ENCODE measurements around the gene ACIN1.

DNA sequence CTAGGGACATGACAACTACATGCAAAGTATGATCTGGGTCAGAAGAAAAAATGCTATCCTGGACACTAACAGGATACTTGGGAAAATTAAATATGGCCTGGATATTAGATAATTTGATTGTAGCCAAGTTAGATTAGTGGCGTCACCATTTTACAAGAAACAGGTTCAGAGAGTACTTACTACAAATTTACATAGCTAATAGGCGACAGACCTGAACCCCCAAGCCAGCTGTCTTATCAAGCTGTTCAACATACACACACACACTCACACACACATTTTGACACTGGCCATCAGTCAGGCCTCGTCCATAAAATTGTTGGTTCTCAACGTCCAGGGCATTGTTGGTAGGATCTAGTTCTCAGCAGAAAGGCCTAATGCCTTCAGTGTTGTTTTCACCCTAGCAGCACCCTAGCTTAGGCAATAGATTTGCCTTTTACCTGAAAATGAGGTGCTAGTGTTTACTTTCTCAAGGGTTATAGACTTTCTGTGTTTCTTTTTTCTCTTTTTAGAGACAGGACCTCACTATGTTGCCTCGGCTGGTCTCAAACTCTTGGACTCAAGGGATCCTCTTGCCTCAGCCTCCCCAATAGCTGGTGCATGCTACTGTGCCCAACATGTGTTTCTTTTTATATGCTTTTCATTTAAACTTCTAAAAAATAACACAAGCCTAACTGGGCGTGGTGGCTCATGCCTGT lies 81.7 kb downstream of the ACIN1 start:
- TF ChIP-seq, protein P1, sequence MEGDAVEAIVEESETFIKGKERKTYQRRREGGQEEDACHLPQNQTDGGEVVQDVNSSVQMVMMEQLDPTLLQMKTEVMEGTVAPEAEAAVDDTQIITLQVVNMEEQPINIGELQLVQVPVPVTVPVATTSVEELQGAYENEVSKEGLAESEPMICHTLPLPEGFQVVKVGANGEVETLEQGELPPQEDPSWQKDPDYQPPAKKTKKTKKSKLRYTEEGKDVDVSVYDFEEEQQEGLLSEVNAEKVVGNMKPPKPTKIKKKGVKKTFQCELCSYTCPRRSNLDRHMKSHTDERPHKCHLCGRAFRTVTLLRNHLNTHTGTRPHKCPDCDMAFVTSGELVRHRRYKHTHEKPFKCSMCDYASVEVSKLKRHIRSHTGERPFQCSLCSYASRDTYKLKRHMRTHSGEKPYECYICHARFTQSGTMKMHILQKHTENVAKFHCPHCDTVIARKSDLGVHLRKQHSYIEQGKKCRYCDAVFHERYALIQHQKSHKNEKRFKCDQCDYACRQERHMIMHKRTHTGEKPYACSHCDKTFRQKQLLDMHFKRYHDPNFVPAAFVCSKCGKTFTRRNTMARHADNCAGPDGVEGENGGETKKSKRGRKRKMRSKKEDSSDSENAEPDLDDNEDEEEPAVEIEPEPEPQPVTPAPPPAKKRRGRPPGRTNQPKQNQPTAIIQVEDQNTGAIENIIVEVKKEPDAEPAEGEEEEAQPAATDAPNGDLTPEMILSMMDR (IDR thresholded peaks at IDR 0.05) = no peak
- no peak for TF ChIP-seq POLR2A (IDR thresholded peaks at IDR 0.05)

Measured in tibial nerve (tissue), 3 donors.